ENCODE data around the gene MMP19. TPM values are rescaled to one million over a fixed set of nuclear protein-coding genes. Genes with fewer than 3 reads are reported as not detected.

MMP19 gene
- total RNA-seq, 1 experiment from 2014 or later = 2.3 TPM

GRCh38 chr12:55849616-55850343, 7.0 kb upstream of the MMP19 start (continued):
- TF ChIP-seq CTCF (IDR thresholded peaks at IDR 0.05 in 2 of 3, conservative IDR thresholded peaks at IDR 0.05 in 1 of 3; ENCODE audit: borderline replicate concordance in 1 of 3, insufficient read depth in 1 of 3, low read depth in 2 of 3, low read length in 2 of 3) = no peak

GRCh38 chr12:55847603-55848291, 5.0 kb upstream of the MMP19 start:
- POLR2A ChIA-PET = interaction anchor here (1.1 kb wide), 1 partner anchor 18 kb away, joined by 8 read pairs; the partner anchor contains the start of gene DNAJC14
- CTCF ChIA-PET = interaction anchor here (1.4 kb wide), 1 partner anchor 93 kb away, joined by 3 read pairs; no protein-coding TSS in a partner anchor
- no peaks in the 10 kb centered on the region for H3K9me2 ChIP-seq (ENCODE audit: insufficient read depth)
- DNase-seq (ENCODE audit: low read depth, low spot score) (no peak), ATAC-seq (peak; percentile 87)
- no peaks in the 10 kb centered on the region for H3K79me2 ChIP-seq (ENCODE audit: insufficient read depth, low read length)
- no TSS peak for BruUV-seq (replicated peaks)
- H3K36me3 ChIP-seq (ENCODE audit: control insufficient read depth in 1 of 2, insufficient read depth in 2 of 2, low read length in 2 of 2) = no peaks in the 10 kb centered on the region
- H3K27ac ChIP-seq (ENCODE audit: low read depth, low read length) = no peak overlapping the region
- TF ChIP-seq CEBPB (IDR thresholded peaks at IDR 0.05; ENCODE audit: low read depth) (no peak), EZH2phosphoT487 (IDR thresholded peaks at IDR 0.05; ENCODE audit: borderline replicate concordance) (no peak), POLR2A (IDR thresholded peaks at IDR 0.05; ENCODE audit: borderline replicate concordance, extremely low read depth, insufficient read depth, insufficient read length) (no peak), POLR2AphosphoS5 (IDR thresholded peaks at IDR 0.05; ENCODE audit: low read depth, low read length) (peak; percentile 49)
- peak overlapping the region; percentile 42 for H3K4me2 ChIP-seq (ENCODE audit: low read length)
- peak overlapping the region; percentile 31 for H2AFZ ChIP-seq (ENCODE audit: low read depth, low read length, poor library complexity, severe bottlenecking)
- no peak overlapping the region for H3K9ac ChIP-seq (ENCODE audit: low read length)
- peaks cover 7 to 27% of the 10 kb centered on the region in 2 experiments for H3K4me1 ChIP-seq (ENCODE audit: control insufficient read depth in 1 of 2, insufficient read depth in 2 of 2, low read length in 2 of 2)
- peak overlapping the region; percentile 0 to 19; a peak in 1 of 4 replicates for H3K4me3 ChIP-seq (replicated peaks in 1 of 2; ENCODE audit: low read depth in 1 of 2, low read length in 2 of 2)
- H3K9me3 ChIP-seq (ENCODE audit: control insufficient read depth in 1 of 2, insufficient read depth in 1 of 2, low read depth in 1 of 2, low read length in 2 of 2) = no peaks in the 10 kb centered on the region
- RAD21 ChIA-PET (ENCODE audit: low non-redundant PET in 1 of 2, low total read pairs in 2 of 2, uncharacterized antibody in 2 of 2, unreplicated experiment in 2 of 2) = interaction anchor here in 1 of 2 experiments (1.7 kb wide), 1 partner anchor 18 kb away, joined by 4 read pairs; the partner anchor contains the start of gene DNAJC14
- no peaks in the 10 kb centered on the region for H3K27me3 ChIP-seq (ENCODE audit: insufficient read depth, low read length)
- no peaks in the 10 kb centered on the region for H4K20me1 ChIP-seq (ENCODE audit: insufficient read depth)
- intact Hi-C loops (cut with micrococcal nuclease) = no loop called here
